H9 (cell line): ENCODE data around the gene KRT81. TPM values are rescaled to one million over a fixed set of nuclear protein-coding genes. Genes with fewer than 3 reads are reported as not detected.

Source experiments
- DNase-seq: peaks from one replicate; pipeline ENCODE4 v3.0.0-alpha.2; 2017
- H2AFZ ChIP-seq: one replicate; pipeline ENCODE4 v1.6.1; 2013; ENCODE audit warnings: mild to moderate bottlenecking, low read length, control low read depth, moderate library complexity
- H2AK5ac ChIP-seq: 2 replicates; pipeline ENCODE4 v1.6.1; 2013; ENCODE audit warnings: low read length, control low read depth, mixed read lengths; ENCODE audit not compliant: insufficient read length
- H2BK120ac ChIP-seq: one replicate; pipeline ENCODE4 v1.6.1; 2013; ENCODE audit warnings: low read depth, mild to moderate bottlenecking, low read length, control low read depth, inconsistent platforms; ENCODE audit not compliant: poor library complexity, severe bottlenecking
- H2BK12ac ChIP-seq: 2 replicates; pipeline ENCODE4 v1.6.1; 2013; ENCODE audit warnings: low read length, control low read depth, mixed read lengths, low read depth; ENCODE audit not compliant: insufficient read length
- H2BK15ac ChIP-seq: 2 replicates; pipeline ENCODE4 v1.6.1; 2013; ENCODE audit warnings: low read depth, low read length, control low read depth
- H2BK20ac ChIP-seq: one replicate; pipeline ENCODE4 v1.6.1; 2013; ENCODE audit warnings: low read depth, mild to moderate bottlenecking, low read length, control low read depth, inconsistent platforms; ENCODE audit not compliant: poor library complexity, severe bottlenecking
- H2BK5ac ChIP-seq: 2 replicates; pipeline ENCODE4 v1.6.1; 2013; ENCODE audit warnings: low read length, control low read depth, mixed read lengths; ENCODE audit not compliant: insufficient read length
- H3K14ac ChIP-seq: 2 replicates; pipeline ENCODE4 v1.6.1; 2013; ENCODE audit warnings: low read length, control low read depth; ENCODE audit not compliant: insufficient read depth
- H3K18ac ChIP-seq: 2 replicates; pipeline ENCODE4 v1.6.1; 2013; ENCODE audit warnings: low read depth, mild to moderate bottlenecking, mixed read lengths, low read length, control low read depth; ENCODE audit not compliant: insufficient read length
- H3K23ac ChIP-seq: 2 replicates; pipeline ENCODE4 v1.6.1; 2013; ENCODE audit warnings: low read length, control low read depth, mixed read lengths, low read depth; ENCODE audit not compliant: insufficient read length
- H3K23me2 ChIP-seq: 2 replicates; pipeline ENCODE4 v1.6.1; 2013; ENCODE audit warnings: low read depth, mild to moderate bottlenecking, mixed read lengths, low read length, control low read depth; ENCODE audit not compliant: insufficient read length, poor library complexity, severe bottlenecking
- H3K27ac ChIP-seq: 2 replicates; pipeline ENCODE4 v1.5.1; 2013; ENCODE audit warnings: low read length, control low read depth, mixed read lengths, low read depth; ENCODE audit not compliant: insufficient read length
- H3K27me3 ChIP-seq: 2 replicates; pipeline ENCODE4 v1.6.1; 2013; ENCODE audit warnings: low read length, control low read depth, inconsistent platforms; ENCODE audit not compliant: insufficient read depth
- H3K4ac ChIP-seq: 2 replicates; pipeline ENCODE4 v1.6.1; 2013; ENCODE audit warnings: low read depth, mild to moderate bottlenecking, control low read depth, inconsistent platforms, low read length, moderate library complexity
- H3K4me1 ChIP-seq: 2 replicates; pipeline ENCODE4 v1.6.1; 2013; ENCODE audit warnings: low read length, control low read depth, inconsistent platforms; ENCODE audit not compliant: insufficient read depth
- H3K4me2 ChIP-seq: 2 replicates; pipeline ENCODE4 v1.6.1; 2013; ENCODE audit warnings: low read length, control low read depth, mixed read lengths; ENCODE audit not compliant: insufficient read length, insufficient read depth
- H3K56ac ChIP-seq: 2 replicates; pipeline ENCODE4 v1.6.1; 2013; ENCODE audit warnings: low read depth, mild to moderate bottlenecking, mixed read lengths, low read length, control low read depth; ENCODE audit not compliant: insufficient read length
- H3K79me1 ChIP-seq: 2 replicates; pipeline ENCODE4 v1.6.1; 2013; ENCODE audit warnings: low read depth, mild to moderate bottlenecking, moderate library complexity, low read length, control low read depth, inconsistent platforms; ENCODE audit not compliant: insufficient read depth, poor library complexity, severe bottlenecking
- H3K79me2 ChIP-seq: 2 replicates; pipeline ENCODE4 v1.6.1; 2013; ENCODE audit warnings: low read length, control low read depth, inconsistent platforms; ENCODE audit not compliant: insufficient read depth
- H3K9ac ChIP-seq: 2 replicates; pipeline ENCODE4 v1.6.1; 2013; ENCODE audit warnings: low read length, control low read depth, mixed read lengths; ENCODE audit not compliant: insufficient read length; ENCODE audit errors: extremely low read depth
- H3K9me3 ChIP-seq: one replicate; pipeline ENCODE4 v1.6.1; 2013; ENCODE audit warnings: low read depth, low read length, inconsistent platforms; ENCODE audit not compliant: control insufficient read depth
- H3T11ph ChIP-seq: one replicate; pipeline ENCODE4 v1.6.1; 2013; ENCODE audit warnings: mild to moderate bottlenecking, low read length, control low read depth, inconsistent platforms
- H4K20me1 ChIP-seq: one replicate; pipeline ENCODE4 v1.6.1; 2013; ENCODE audit not compliant: control insufficient read depth, insufficient read length, insufficient read depth
- H4K5ac ChIP-seq: 2 replicates; pipeline ENCODE4 v1.6.1; 2013; ENCODE audit warnings: low read depth, mild to moderate bottlenecking, mixed read lengths, low read length, control low read depth; ENCODE audit not compliant: insufficient read length
- H4K8ac ChIP-seq: replicated peaks from 2 replicates; pipeline ENCODE4 v1.6.1; 2013; ENCODE audit warnings: low read length, control low read depth, mixed read lengths, low read depth; ENCODE audit not compliant: insufficient read length
- H4K91ac ChIP-seq: 2 replicates; pipeline ENCODE4 v1.6.1; 2013; ENCODE audit warnings: low read depth, mild to moderate bottlenecking, moderate library complexity, mixed read lengths, low read length, control low read depth; ENCODE audit not compliant: insufficient read length
- H3K27ac Mint-ChIP-seq, 3 experiments: 2 replicates in 2 of 3; 3 replicates in 1 of 3; pipeline ENCODE4 v1.8.0; 2020 to 2021; ENCODE audit warnings: mixed read lengths in 3 of 3, mild to moderate bottlenecking in 1 of 3, moderate library complexity in 1 of 3
- H3K27me3 Mint-ChIP-seq: 2 replicates; pipeline ENCODE4 v1.8.0; 2021; ENCODE audit warnings: low read depth, mild to moderate bottlenecking, moderate library complexity, mixed read lengths
- H3K36me3 Mint-ChIP-seq, 3 experiments: 2 replicates in 2 of 3; 3 replicates in 1 of 3; pipeline ENCODE4 v1.8.0; 2020 to 2021; ENCODE audit warnings: low read depth in 3 of 3, mixed read lengths in 3 of 3; ENCODE audit not compliant: insufficient read depth in 1 of 3
- H3K4me1 Mint-ChIP-seq, 2 experiments: 2 replicates each; pipeline ENCODE4 v1.8.0; 2020; ENCODE audit warnings: mixed read lengths in 2 of 2
- H3K4me3 Mint-ChIP-seq, 2 experiments: 2 replicates in 1 of 2; 3 replicates in 1 of 2; pipeline ENCODE4 v1.8.0; 2020 to 2021; ENCODE audit warnings: mild to moderate bottlenecking in 2 of 2, mixed read lengths in 2 of 2, moderate library complexity in 1 of 2
- H3K9me3 Mint-ChIP-seq, 2 experiments: 2 replicates in 1 of 2; 3 replicates in 1 of 2; pipeline ENCODE4 v1.8.0; 2020; ENCODE audit warnings: mild to moderate bottlenecking in 2 of 2, mixed read lengths in 2 of 2, moderate library complexity in 1 of 2
- CTCF ChIP-seq: fragments of 200-600 bp; sonication (generic); conservative IDR thresholded peaks from 3 replicates; pipeline ENCODE4 v1.8.0; 2021; ENCODE audit warnings: antibody characterized with exemption, mild to moderate bottlenecking
- WGBS: extraction: QIAGEN DNeasy Blood & Tissue Kit; methylation state at CpG from one replicate; pipeline ENCODE4 v1.1.7; 2013; ENCODE audit warnings: missing lambda C conversion rate, low lambda C conversion rate, mixed read lengths; ENCODE audit not compliant: insufficient read length; ENCODE audit errors: extremely low coverage; 5-methylcytosine and 5-hydroxymethylcytosine counted together
- total RNA-seq: library from RNA; stranded (reverse); gene quantifications from 2 replicates; pipeline ENCODE4 v1.2.1, GENCODE V29; 2021

KRT81 gene
- total RNA-seq, 1 experiment from 2014 or later = not detected

DNA sequence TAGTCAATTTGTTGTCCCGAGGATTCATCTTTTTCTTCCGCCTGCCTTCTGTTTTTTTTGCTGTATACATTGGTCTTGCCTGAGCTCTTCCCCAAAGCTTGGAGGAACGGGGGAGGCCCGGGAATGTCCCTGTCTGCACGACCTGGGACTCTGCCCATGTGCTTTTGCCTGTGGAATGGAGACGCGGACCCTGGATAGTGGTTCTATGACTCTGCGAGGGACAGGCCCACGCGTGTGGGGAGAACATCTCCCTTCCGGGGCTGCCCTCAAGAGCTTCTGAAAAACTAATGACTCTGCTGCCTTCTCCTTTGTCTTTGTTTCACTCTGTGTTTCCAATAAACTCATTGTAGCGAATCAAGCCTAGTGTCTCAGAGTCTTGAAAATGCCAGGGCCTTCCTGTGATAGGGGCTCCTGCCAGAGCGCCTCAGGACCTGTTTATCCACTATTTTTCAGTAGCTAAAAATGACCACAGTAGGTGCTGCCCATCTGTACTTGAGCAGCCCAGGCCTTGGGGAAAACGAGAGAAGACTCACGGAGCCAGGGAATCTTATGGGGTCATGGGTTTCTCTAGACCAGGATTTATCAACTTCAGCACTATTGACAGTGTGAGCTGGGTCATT, 17.6 kb upstream of the KRT81 start:
- Histone ChIP-seq H2BK20ac (no peak overlapping the region), H3K23ac (no peak overlapping the region), H4K5ac (no peak overlapping the region), H3K18ac (no peak overlapping the region), H3K14ac (no peak overlapping the region), H3K79me1 (no peaks in the 10 kb centered on the region), H2BK5ac (no peak overlapping the region), H2BK12ac (no peak overlapping the region), H2BK120ac (no peak overlapping the region), H2AFZ (no peak overlapping the region), H2BK15ac (no peak overlapping the region), H3K9ac (no peak overlapping the region), H4K20me1 (no peaks in the 10 kb centered on the region), H3K27ac (no peak overlapping the region), H3K56ac (no peak overlapping the region), H3K4ac (no peak overlapping the region), H3K27me3 (peaks cover 13% of the 10 kb centered on the region; the same call in 1 of the 2 replicates), H3T11ph (no peak overlapping the region), H3K79me2 (no peaks in the 10 kb centered on the region), H4K91ac (no peak overlapping the region), H3K9me3 (no peaks in the 10 kb centered on the region), H4K8ac (no peak overlapping the region), H3K4me2 (peak overlapping the region; percentile 63), H2AK5ac (no peak overlapping the region), H3K23me2 (peaks cover 9% of the 10 kb centered on the region), H3K4me1 (no peaks in the 10 kb centered on the region; the same call in 1 of the 2 replicates)
- no peak overlapping the region; a peak in 1 of 7 replicates for H3K27ac Mint-ChIP-seq
- H3K4me1 Mint-ChIP-seq = peaks cover 11 to 14% of the 10 kb centered on the region in 2 experiments
- no peaks in the 10 kb centered on the region for H3K36me3 Mint-ChIP-seq
- TF ChIP-seq CTCF = no peak
- no peaks in the 10 kb centered on the region for H3K9me3 Mint-ChIP-seq
- H3K27me3 Mint-ChIP-seq = peaks cover 82% of the 10 kb centered on the region
- DNase-seq = no peak
- no CpG with 5 or more reads among the region's 15 CpGs for WGBS
- H3K4me3 Mint-ChIP-seq = peak overlapping the region; percentile 63 to 73
